ENCODE measurements around the gene MYNN. TPM values are rescaled to one million over a fixed set of nuclear protein-coding genes. Genes with fewer than 3 reads are reported as not detected.

The MYNN gene
- total and polyA plus RNA-seq, 2 of the 13 experiments (the other 11 are each of a cell fraction or from before 2014, with no cell fraction given): 10.4 to 17.6 TPM

DNA sequence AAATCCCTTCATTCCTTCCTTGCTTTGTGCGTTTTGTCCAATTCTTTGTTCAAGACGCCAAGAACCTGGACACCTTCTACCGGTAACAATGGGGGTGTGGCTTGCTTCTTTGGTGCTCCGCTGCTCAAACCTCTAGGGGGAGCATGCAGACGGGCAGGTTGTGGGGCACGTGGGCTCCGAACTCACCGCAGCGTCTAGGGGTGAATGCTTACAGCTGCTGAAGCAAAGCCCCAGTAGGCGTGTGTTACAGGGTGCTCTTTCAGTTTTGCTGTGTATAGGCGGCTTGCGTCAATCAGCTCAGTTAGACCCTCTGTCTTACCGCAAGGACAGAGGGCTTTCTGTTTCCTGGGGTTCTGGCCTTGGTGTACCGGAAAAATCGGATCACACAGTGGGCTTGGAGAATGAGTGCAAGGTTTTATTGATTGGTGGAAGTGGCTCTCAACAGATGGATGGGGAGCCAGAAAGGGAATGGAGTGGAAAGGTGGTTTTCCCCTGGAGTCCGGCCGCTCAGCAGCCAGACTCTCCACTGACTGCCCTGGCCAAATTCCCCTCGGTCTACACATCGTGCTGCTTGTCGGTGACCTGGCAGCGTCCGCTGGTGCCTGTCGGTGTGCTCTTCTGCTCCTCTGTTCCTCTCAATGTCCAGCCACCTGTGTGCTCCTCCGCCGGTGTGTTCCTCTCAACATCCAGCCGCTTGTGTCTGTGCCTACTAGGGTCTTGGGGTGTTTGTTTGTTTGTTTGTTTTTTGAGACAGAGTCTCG, 40.7 kb downstream of the MYNN start (continued):
- TF ChIP-seq HDAC2 (CRISPR knock-in tag; IDR thresholded peaks at IDR 0.05) (0 out of 2 replicates have a peak, but pooled peaks have one; percentile 19), XRCC5 (optimal IDR thresholded peaks at IDR 0.05; ENCODE audit: low read length) (peak; percentile 37), ZFX (CRISPR knock-in tag; IDR thresholded peaks at IDR 0.05; ENCODE audit: low read depth) (peak; percentile 23; the same call in 1 of the 2 replicates), NFKB2 (CRISPR knock-in tag; IDR thresholded peaks at IDR 0.05; ENCODE audit: borderline replicate concordance) (no peak), RARG (CRISPR knock-in tag; IDR thresholded peaks at IDR 0.05; ENCODE audit: low read depth) (no peak), MAX (IDR thresholded peaks at IDR 0.05) (peak; percentile 81), SMAD1 (CRISPR knock-in tag; IDR thresholded peaks at IDR 0.05; ENCODE audit: borderline replicate concordance, low read depth) (no peak), CENPX (CRISPR knock-in tag; IDR thresholded peaks at IDR 0.05) (no peak), EEA1 (CRISPR knock-in tag; IDR thresholded peaks at IDR 0.05; ENCODE audit: borderline replicate concordance) (no peak), STAG1 (CRISPR knock-in tag; IDR thresholded peaks at IDR 0.05) (0 out of 2 replicates have a peak, but pooled peaks have one; percentile 19)
- TF ChIP-seq, protein P1, sequence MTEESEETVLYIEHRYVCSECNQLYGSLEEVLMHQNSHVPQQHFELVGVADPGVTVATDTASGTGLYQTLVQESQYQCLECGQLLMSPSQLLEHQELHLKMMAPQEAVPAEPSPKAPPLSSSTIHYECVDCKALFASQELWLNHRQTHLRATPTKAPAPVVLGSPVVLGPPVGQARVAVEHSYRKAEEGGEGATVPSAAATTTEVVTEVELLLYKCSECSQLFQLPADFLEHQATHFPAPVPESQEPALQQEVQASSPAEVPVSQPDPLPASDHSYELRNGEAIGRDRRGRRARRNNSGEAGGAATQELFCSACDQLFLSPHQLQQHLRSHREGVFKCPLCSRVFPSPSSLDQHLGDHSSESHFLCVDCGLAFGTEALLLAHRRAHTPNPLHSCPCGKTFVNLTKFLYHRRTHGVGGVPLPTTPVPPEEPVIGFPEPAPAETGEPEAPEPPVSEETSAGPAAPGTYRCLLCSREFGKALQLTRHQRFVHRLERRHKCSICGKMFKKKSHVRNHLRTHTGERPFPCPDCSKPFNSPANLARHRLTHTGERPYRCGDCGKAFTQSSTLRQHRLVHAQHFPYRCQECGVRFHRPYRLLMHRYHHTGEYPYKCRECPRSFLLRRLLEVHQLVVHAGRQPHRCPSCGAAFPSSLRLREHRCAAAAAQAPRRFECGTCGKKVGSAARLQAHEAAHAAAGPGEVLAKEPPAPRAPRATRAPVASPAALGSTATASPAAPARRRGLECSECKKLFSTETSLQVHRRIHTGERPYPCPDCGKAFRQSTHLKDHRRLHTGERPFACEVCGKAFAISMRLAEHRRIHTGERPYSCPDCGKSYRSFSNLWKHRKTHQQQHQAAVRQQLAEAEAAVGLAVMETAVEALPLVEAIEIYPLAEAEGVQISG (CRISPR knock-in tag; IDR thresholded peaks at IDR 0.05): peak; percentile 44
- TF ChIP-seq, protein P2, sequence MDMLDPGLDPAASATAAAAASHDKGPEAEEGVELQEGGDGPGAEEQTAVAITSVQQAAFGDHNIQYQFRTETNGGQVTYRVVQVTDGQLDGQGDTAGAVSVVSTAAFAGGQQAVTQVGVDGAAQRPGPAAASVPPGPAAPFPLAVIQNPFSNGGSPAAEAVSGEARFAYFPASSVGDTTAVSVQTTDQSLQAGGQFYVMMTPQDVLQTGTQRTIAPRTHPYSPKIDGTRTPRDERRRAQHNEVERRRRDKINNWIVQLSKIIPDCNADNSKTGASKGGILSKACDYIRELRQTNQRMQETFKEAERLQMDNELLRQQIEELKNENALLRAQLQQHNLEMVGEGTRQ (IDR thresholded peaks at IDR 0.05; ENCODE audit: low read depth, low read length): 0 out of 2 replicates have a peak, but pooled peaks have one; percentile 18
- TF ChIP-seq, protein P2 (CRISPR knock-in tag; IDR thresholded peaks at IDR 0.05; ENCODE audit: borderline replicate concordance): peak; percentile 55; the same call in 1 of the 2 replicates
